Fibroblast of lung (primary cell): Measurements from ENCODE around the gene HDAC4. TPM values are rescaled to one million over a fixed set of nuclear protein-coding genes. Genes with fewer than 3 reads are reported as not detected.

Experiments used
- DNase-seq, 2 donors: peaks; one replicate each; pipeline versions ENCODE4 v3.0.0 to v3.0.0-alpha.2; 2010; ENCODE audit warnings: low read depth in 2 of 2
- H2AFZ ChIP-seq: 2 replicates; pipeline ENCODE4 v1.5.1; 2012; ENCODE audit warnings: low read length, control low read depth, inconsistent platforms
- H3K27ac ChIP-seq: 2 replicates; pipeline ENCODE4 v1.5.1; 2011; ENCODE audit warnings: low read length, control low read depth; ENCODE audit not compliant: insufficient read depth
- H3K27me3 ChIP-seq: 2 replicates; pipeline ENCODE4 v1.5.1; 2011; ENCODE audit warnings: mild to moderate bottlenecking, low read length; ENCODE audit not compliant: control insufficient read depth, insufficient read depth
- H3K36me3 ChIP-seq: 2 replicates; pipeline ENCODE4 v1.5.1; 2011; ENCODE audit warnings: low read length; ENCODE audit not compliant: control insufficient read depth, insufficient read depth
- H3K4me1 ChIP-seq: 2 replicates; pipeline ENCODE4 v1.5.1; 2011; ENCODE audit warnings: low read length; ENCODE audit not compliant: control insufficient read depth, insufficient read depth; ENCODE audit errors: extremely low read depth
- H3K4me2 ChIP-seq: 2 replicates; pipeline ENCODE4 v1.5.1; 2011; ENCODE audit warnings: low read length, control low read depth; ENCODE audit not compliant: insufficient read depth; ENCODE audit errors: extremely low read depth
- H3K4me3 ChIP-seq, 4 experiments: fragments of 200-600 bp in 1 of 4; sonication (generic) in 1 of 4; replicated peaks in 1 of 4; 2 replicates each; pipeline ENCODE4 v1.5.1; 2011 to 2016; ENCODE audit warnings: low read length in 4 of 4, low read depth in 3 of 4, mild to moderate bottlenecking in 3 of 4, control low read depth in 2 of 4, inconsistent platforms in 1 of 4, mixed read lengths in 1 of 4; ENCODE audit not compliant: insufficient read depth in 1 of 4; ENCODE audit errors: control extremely low read depth in 1 of 4
- H3K79me2 ChIP-seq: 2 replicates; pipeline ENCODE4 v1.5.1; 2012; ENCODE audit warnings: mild to moderate bottlenecking, low read length, inconsistent platforms; ENCODE audit not compliant: control insufficient read depth, insufficient read depth
- H3K9ac ChIP-seq: 2 replicates; pipeline ENCODE4 v1.5.1; 2011; ENCODE audit warnings: mild to moderate bottlenecking, low read length, control low read depth; ENCODE audit not compliant: insufficient read depth
- H3K9me3 ChIP-seq: 2 replicates; pipeline ENCODE4 v1.5.1; 2012; ENCODE audit warnings: low read depth, low read length; ENCODE audit not compliant: control insufficient read depth, insufficient read depth
- H4K20me1 ChIP-seq: 2 replicates; pipeline ENCODE4 v1.5.1; 2011; ENCODE audit warnings: low read length; ENCODE audit not compliant: control insufficient read depth, insufficient read depth; ENCODE audit errors: extremely low read depth
- CTCF ChIP-seq, 2 donors: IDR thresholded peaks in 1 of 2; conservative IDR thresholded peaks in 1 of 2; 1 replicate in 1 of 2; 2 replicates in 1 of 2; pipeline ENCODE4 v1.5.1; 2011 to 2012; ENCODE audit warnings: low read length in 2 of 2, control low read depth in 1 of 2, inconsistent platforms in 1 of 2, low read depth in 1 of 2, mild to moderate bottlenecking in 1 of 2
- EZH2 ChIP-seq: IDR thresholded peaks from 2 replicates; pipeline ENCODE4 v1.5.1; 2012; ENCODE audit warnings: low read length, control low read depth, mild to moderate bottlenecking; ENCODE audit errors: missing control alignments
- polyA plus RNA-seq, 2 donors: library from polyadenylated mRNA; depleted of rRNA in 1 of 2; stranded (reverse) in 1 of 2; unstranded in 1 of 2; fragments of >200 nt; gene quantifications; 2 replicates each; pipeline ENCODE4 v1.2.1, GENCODE V29; 2011 to 2012; ENCODE audit warnings: missing spikeins in 1 of 2
- total RNA-seq: library from RNA; depleted of rRNA; stranded (reverse); fragments of >200 nt; gene quantifications from 2 replicates; pipeline ENCODE4 v1.2.1, GENCODE V29; 2014

Gene HDAC4
- total and polyA plus RNA-seq, 2 donors (not counting 1 experiment from before 2014, with no cell fraction given), result 7.4 to 19.8 TPM

- Histone ChIP-seq H3K9ac (no peak overlapping the region), H3K79me2 (no peaks in the 10 kb centered on the region), H3K9me3 (no peaks in the 10 kb centered on the region), H4K20me1 (no peaks in the 10 kb centered on the region), H3K4me3 (no peak overlapping the region), H3K27ac (no peak overlapping the region), H3K4me1 (no peaks in the 10 kb centered on the region), H3K36me3 (no peaks in the 10 kb centered on the region), H2AFZ (no peak overlapping the region), H3K27me3 (no peaks in the 10 kb centered on the region), H3K4me2 (no peak overlapping the region)
- TF ChIP-seq EZH2, result no peak
- TF ChIP-seq CTCF (conservative IDR thresholded peaks at IDR 0.05 in 1 of 2, IDR thresholded peaks at IDR 0.05 in 1 of 2; ENCODE audit: low read depth in 1 of 2, low read length in 2 of 2), result no peak
- no peak for DNase-seq
Measured at GRCh38 chr2:239212121-239212928, 188.5 kb downstream of the HDAC4 start.

- no peaks in the 10 kb centered on the region for H3K4me1 ChIP-seq
- no peaks in the 10 kb centered on the region for H3K27me3 ChIP-seq
- H3K27ac ChIP-seq, result no peak overlapping the region
- H4K20me1 ChIP-seq, result no peaks in the 10 kb centered on the region
- no peaks in the 10 kb centered on the region for H3K36me3 ChIP-seq
- DNase-seq, result peak in 1 of 2 donors; percentile 53
- H3K4me2 ChIP-seq, result no peak overlapping the region
- H2AFZ ChIP-seq, result no peak overlapping the region
- no peaks in the 10 kb centered on the region for H3K79me2 ChIP-seq
- no peak overlapping the region for H3K9ac ChIP-seq
- H3K9me3 ChIP-seq, result no peaks in the 10 kb centered on the region
- no peak overlapping the region for H3K4me3 ChIP-seq
- TF ChIP-seq EZH2 (no peak), CTCF (conservative IDR thresholded peaks at IDR 0.05 in 1 of 2, IDR thresholded peaks at IDR 0.05 in 1 of 2; ENCODE audit: low read depth in 1 of 2, low read length in 2 of 2) (no peak)
Measured at GRCh38 chr2:239211396-239212094, 189.3 kb downstream of the HDAC4 start.

- H4K20me1 ChIP-seq, result no peaks in the 10 kb centered on the region
- H2AFZ ChIP-seq, result no peak overlapping the region
- no peak overlapping the region for H3K9ac ChIP-seq
- no peaks in the 10 kb centered on the region for H3K4me1 ChIP-seq
- H3K36me3 ChIP-seq, result no peaks in the 10 kb centered on the region
- H3K27ac ChIP-seq, result no peak overlapping the region
- no peaks in the 10 kb centered on the region for H3K79me2 ChIP-seq
- no peak for DNase-seq
- no peaks in the 10 kb centered on the region for H3K27me3 ChIP-seq
- H3K4me2 ChIP-seq, result no peak overlapping the region
- TF ChIP-seq EZH2 (no peak), CTCF (conservative IDR thresholded peaks at IDR 0.05 in 1 of 2, IDR thresholded peaks at IDR 0.05 in 1 of 2; ENCODE audit: low read depth in 1 of 2, low read length in 2 of 2) (no peak)
- H3K4me3 ChIP-seq, result no peak overlapping the region
- H3K9me3 ChIP-seq, result no peaks in the 10 kb centered on the region
Measured at GRCh38 chr2:239209783-239210182, 191.0 kb downstream of the HDAC4 start.
